ENCODE measurements around the gene ENGASE.

ENGASE gene

DNA sequence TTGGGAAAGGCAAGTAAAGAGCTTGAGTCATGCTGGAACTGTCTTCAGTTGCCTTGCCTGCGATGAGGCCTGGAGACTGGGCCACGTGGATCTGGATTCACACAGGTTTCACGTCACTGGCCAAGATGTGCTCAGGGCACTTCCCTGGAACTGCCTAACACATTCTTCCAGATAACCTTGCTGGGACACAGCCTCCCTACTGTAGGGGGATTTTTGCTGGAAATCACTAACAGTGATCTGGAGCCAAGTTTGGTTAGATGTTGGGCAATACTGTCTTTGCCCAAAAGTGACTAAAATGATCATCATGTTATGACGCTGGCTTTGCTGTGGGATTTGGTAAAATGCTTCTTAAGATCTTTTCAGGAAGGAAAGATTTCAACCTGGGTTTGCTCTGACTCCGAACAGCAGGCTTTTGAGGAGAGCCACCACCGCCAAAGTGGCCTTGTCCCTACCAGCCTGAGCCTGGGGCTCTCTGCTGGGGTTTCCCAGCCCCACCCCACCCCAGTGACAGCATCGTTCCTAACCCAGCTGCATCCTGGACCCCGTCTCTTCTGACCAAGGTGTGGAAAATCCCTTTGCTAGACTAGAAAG, 36.0 kb upstream of the ENGASE start:
- no peaks in the 10 kb centered on the region for H3K9me3 ChIP-seq (ENCODE audit: insufficient read depth, low read length)
- no peaks in the 10 kb centered on the region for H4K20me1 ChIP-seq (ENCODE audit: low read depth, low read length)
- H2AFZ ChIP-seq (ENCODE audit: low read depth, low read length, severe bottlenecking): no peak overlapping the region
- H3K4me2 ChIP-seq (ENCODE audit: low read depth, low read length, poor library complexity, severe bottlenecking): no peak overlapping the region
- no peak overlapping the region for H3K27ac ChIP-seq (ENCODE audit: low read depth, low read length)
- H3K27me3 ChIP-seq (ENCODE audit: low read length): no peaks in the 10 kb centered on the region
- H3K9ac ChIP-seq (ENCODE audit: low read length): no peak overlapping the region
- TF ChIP-seq, protein P1, sequence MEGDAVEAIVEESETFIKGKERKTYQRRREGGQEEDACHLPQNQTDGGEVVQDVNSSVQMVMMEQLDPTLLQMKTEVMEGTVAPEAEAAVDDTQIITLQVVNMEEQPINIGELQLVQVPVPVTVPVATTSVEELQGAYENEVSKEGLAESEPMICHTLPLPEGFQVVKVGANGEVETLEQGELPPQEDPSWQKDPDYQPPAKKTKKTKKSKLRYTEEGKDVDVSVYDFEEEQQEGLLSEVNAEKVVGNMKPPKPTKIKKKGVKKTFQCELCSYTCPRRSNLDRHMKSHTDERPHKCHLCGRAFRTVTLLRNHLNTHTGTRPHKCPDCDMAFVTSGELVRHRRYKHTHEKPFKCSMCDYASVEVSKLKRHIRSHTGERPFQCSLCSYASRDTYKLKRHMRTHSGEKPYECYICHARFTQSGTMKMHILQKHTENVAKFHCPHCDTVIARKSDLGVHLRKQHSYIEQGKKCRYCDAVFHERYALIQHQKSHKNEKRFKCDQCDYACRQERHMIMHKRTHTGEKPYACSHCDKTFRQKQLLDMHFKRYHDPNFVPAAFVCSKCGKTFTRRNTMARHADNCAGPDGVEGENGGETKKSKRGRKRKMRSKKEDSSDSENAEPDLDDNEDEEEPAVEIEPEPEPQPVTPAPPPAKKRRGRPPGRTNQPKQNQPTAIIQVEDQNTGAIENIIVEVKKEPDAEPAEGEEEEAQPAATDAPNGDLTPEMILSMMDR (IDR thresholded peaks at IDR 0.05; ENCODE audit: insufficient read depth, low read length, poor library complexity, severe bottlenecking): no peak
- no peak for TF ChIP-seq EZH2phosphoT487 (conservative IDR thresholded peaks at IDR 0.05; ENCODE audit: low read length)
- H3F3A ChIP-seq (ENCODE audit: insufficient read depth): no peaks in the 10 kb centered on the region
- H3K4me3 ChIP-seq (ENCODE audit: insufficient read depth, low read length, poor library complexity, severe bottlenecking): no peak overlapping the region
- no peaks in the 10 kb centered on the region for H3K79me2 ChIP-seq (ENCODE audit: insufficient read depth, low read length)
- no peaks in the 10 kb centered on the region for H3K36me3 ChIP-seq (ENCODE audit: low read length)
- no peaks in the 10 kb centered on the region for H3K9me2 ChIP-seq (replicated peaks; ENCODE audit: insufficient read depth, low read length)

GRCh38 chr17:79039171-79039570, 35.5 kb upstream of the ENGASE start:
- Histone ChIP-seq H3K9ac (ENCODE audit: low read length) (no peak overlapping the region), H3F3A (ENCODE audit: insufficient read depth) (no peaks in the 10 kb centered on the region), H3K27ac (ENCODE audit: low read depth, low read length) (no peak overlapping the region), H3K9me2 (replicated peaks; ENCODE audit: insufficient read depth, low read length) (no peaks in the 10 kb centered on the region), H3K9me3 (ENCODE audit: insufficient read depth, low read length) (no peaks in the 10 kb centered on the region), H3K27me3 (ENCODE audit: low read length) (no peaks in the 10 kb centered on the region), H4K20me1 (ENCODE audit: low read depth, low read length) (no peaks in the 10 kb centered on the region), H3K79me2 (ENCODE audit: insufficient read depth, low read length) (no peaks in the 10 kb centered on the region), H3K36me3 (ENCODE audit: low read length) (no peaks in the 10 kb centered on the region), H3K4me3 (ENCODE audit: insufficient read depth, low read length, poor library complexity, severe bottlenecking) (no peak overlapping the region), H2AFZ (ENCODE audit: low read depth, low read length, severe bottlenecking) (no peak overlapping the region), H3K4me2 (ENCODE audit: low read depth, low read length, poor library complexity, severe bottlenecking) (no peak overlapping the region)
- TF ChIP-seq, protein P1 (IDR thresholded peaks at IDR 0.05; ENCODE audit: insufficient read depth, low read length, poor library complexity, severe bottlenecking): no peak
- no peak for TF ChIP-seq EZH2phosphoT487 (conservative IDR thresholded peaks at IDR 0.05; ENCODE audit: low read length)

GRCh38 chr17:79039886-79040285, 34.7 kb upstream of the ENGASE start:
- H3K9ac ChIP-seq (ENCODE audit: low read length): no peak overlapping the region
- no peak overlapping the region for H3K4me3 ChIP-seq (ENCODE audit: insufficient read depth, low read length, poor library complexity, severe bottlenecking)
- H3K27me3 ChIP-seq (ENCODE audit: low read length): no peaks in the 10 kb centered on the region
- no peaks in the 10 kb centered on the region for H3K9me2 ChIP-seq (replicated peaks; ENCODE audit: insufficient read depth, low read length)
- H3K4me2 ChIP-seq (ENCODE audit: low read depth, low read length, poor library complexity, severe bottlenecking): no peak overlapping the region
- H4K20me1 ChIP-seq (ENCODE audit: low read depth, low read length): no peaks in the 10 kb centered on the region
- H3K36me3 ChIP-seq (ENCODE audit: low read length): no peaks in the 10 kb centered on the region
- no peak overlapping the region for H2AFZ ChIP-seq (ENCODE audit: low read depth, low read length, severe bottlenecking)
- H3K79me2 ChIP-seq (ENCODE audit: insufficient read depth, low read length): no peaks in the 10 kb centered on the region
- H3K9me3 ChIP-seq (ENCODE audit: insufficient read depth, low read length): no peaks in the 10 kb centered on the region
- no peaks in the 10 kb centered on the region for H3F3A ChIP-seq (ENCODE audit: insufficient read depth)
- no peak overlapping the region for H3K27ac ChIP-seq (ENCODE audit: low read depth, low read length)
- TF ChIP-seq, protein P1 (IDR thresholded peaks at IDR 0.05; ENCODE audit: insufficient read depth, low read length, poor library complexity, severe bottlenecking): no peak
- no peak for TF ChIP-seq EZH2phosphoT487 (conservative IDR thresholded peaks at IDR 0.05; ENCODE audit: low read length)

Data from SU-DHL-6 (cell line).